Effector CD8-positive, alpha-beta T cell (primary cell): ENCODE results near the gene TMEM171.

Experiments
- DNase-seq: peaks from one replicate; lab custom pipeline; 2025; lab: John Stamatoyannopoulos, UW

TMEM171 gene

GRCh38 chr5:73152411-73153388 is 32.3 kb downstream of the TMEM171 start:
- DNase-seq: no peak

DNA sequence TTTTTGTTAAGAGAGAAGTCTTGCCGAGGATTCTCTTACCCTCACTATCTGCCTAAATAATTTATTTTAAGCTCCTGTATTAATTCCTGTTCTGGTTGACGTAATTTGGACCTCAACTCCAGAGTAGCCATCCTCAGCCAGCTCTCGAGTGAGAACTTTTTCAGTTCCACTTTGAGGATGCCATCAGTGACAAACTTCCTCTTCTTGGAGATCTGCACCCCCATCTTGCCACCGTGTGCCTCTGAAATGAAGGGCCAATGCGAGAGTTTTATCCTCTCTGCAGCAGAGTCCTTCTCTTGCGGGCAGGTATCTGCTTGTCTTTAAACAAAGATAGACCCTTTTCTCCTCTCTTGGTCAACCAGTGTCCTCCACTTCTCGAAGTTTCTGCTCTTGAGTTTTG is 33.1 kb downstream of the TMEM171 start:
- DNase-seq: no peak

DNA sequence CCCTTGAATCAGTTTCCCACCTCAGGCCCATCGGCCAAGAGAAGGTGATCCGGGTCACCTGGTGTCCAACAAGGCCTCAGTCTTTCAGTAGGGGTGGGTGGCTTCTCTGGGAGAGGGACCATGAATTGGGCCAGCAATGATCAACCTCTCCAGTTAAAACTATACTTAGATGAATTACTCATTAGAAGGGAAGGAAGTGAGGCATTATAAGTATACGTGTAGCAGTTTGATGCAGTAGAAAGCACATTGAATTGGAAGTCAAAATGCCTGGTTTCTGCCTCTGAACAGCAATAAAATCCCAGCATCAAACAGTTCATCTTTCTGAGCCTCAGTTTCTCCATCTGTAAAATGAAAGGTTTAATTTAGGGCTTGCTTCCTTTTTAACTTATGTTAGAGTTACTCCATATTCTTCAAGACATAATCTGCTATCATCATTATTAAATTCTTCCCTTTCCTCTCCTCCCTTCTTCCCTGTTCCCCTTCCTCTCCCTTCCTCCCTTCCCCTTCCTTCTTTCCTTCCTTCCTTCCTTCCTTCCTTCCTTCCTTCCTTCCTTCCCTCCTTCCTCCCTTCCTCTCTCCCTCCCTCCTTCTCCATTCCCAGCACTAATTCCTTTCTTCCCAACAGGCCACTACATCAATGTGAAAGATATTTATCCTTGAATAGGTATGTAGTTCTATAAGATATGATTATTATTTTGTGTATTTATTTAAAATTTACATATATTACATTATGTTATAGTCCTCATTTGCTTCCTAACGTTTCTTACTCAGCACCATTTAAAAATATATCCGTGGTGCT is 34.0 kb downstream of the TMEM171 start:
- no peak for DNase-seq

DNA sequence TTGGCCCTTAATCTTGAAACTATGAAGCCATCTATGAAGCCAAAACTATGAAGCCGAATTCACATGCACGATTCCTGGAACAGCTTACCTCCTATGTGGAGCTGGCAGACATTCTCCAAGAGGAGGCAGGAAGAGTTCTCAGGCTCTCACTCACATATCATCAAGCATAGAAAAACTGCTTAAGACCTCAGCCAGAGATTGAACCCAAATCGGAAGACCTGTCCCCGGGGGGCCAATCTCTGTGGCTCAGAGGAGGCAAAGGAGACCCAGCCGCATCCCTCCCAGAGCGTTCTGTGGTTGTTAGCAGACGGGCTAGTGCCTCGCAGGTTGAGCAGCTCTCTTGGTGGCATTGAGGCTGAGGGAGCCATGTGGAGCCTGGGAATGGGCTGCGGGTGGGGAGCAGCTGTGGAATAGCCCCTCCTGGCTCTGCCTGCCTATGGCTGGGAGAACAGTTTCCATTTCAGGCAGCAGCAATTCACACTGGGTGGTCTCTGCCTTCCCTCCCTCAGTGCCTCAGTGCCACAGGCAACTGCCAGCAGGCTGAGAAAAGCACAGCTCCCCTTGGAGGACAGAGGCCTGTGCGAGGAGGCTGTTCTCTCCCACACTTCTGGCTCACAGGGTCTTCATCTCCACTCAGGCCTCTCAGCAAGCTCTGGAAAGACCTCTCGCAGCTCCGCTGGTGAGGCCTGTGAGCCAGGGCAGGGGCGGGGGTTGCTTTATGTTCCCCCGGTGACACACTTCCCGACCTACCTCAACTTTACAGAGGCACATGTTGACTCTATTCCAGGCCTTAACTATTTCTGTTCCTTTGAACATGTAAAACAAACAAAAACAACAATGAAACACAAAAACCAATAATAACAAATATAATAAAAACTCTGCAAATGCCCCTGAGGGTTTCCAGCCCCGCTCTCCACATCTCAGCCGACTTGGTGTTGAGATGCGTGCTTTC is 35.2 kb downstream of the TMEM171 start:
- DNase-seq: no peak

DNA sequence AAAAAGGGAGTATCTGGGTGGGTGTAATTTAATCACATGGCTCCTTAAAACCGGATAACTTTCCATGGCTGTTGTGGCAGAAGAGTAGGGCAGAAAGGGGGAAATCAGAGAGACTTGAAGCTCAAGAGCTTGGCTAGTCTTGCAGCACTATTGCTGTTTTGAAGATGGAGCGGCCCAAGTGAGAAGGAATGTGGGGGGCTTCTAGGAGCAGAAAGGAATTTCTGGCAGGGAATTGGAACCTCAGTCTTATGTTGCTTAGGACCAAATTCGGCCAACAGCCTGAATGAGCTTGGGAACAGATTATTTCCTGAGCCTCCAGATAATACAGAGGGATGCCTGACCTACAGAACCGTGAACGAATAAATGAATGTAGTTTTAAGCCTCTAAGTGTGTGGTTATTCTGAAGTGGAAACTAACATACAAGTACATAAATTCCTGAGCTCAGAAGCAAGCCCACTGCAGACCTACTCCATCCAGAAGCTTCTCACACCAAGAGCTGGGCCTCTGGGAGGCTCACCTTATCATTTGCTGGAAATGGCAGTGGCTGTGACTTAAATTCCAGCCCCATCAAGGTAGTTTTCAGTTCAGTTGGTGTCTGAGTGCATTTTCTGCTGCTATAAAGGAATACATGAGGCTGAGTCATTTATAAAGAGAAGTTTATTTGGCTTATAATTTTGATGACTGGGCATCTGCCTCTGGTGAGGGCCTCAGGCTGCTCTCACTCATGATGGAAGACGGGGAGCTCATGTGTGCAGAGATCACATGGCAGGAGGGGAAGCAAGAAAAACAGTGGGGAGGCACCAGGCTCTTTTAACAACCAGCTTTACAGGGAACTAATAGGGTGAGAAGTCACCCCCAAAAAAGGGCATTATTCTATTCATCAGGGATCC is 37.3 kb downstream of the TMEM171 start:
- no peak for DNase-seq

DNA sequence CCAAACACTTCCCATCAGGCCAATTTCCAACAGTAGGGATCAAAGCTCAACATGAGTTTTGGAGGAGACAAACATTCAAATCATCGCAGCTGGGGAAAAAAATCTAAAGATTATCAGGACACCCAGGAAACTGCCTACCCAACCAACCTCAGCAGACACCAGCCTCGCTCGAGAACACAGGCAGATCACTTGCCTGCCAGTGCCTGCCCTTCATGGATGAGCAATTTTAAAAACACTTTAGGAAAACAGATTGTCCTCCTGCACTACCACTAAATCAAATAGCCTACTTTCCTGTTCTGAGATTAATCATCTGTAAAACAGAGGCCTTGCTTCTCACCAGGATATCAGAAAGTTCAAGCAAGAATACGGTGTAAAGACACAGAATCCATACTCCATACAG is 37.9 kb downstream of the TMEM171 start:
- no peak for DNase-seq

DNA sequence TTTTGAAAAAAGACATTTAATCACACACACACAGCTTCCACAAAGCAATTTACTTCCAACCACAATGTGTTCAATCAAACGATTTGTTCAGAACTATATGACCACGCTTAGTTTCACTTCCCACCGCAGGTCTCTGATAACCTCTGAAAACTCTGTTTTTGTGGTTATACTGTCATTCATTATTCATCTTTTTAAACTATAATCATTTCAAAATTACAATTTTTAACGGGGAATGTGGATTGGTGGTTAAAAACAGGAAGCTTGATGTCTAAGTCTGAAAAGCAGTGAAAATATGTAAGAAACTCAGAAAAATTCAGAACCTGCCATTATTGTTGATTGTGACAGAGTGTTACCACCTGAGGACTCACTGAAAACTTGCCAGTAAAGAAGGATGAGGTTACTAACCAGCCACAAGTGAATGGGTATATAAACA is 39.9 kb downstream of the TMEM171 start:
- peak; percentile 1 for DNase-seq

GRCh38 chr5:73170522-73170921 is 50.1 kb downstream of the TMEM171 start:
- no peak for DNase-seq

DNA sequence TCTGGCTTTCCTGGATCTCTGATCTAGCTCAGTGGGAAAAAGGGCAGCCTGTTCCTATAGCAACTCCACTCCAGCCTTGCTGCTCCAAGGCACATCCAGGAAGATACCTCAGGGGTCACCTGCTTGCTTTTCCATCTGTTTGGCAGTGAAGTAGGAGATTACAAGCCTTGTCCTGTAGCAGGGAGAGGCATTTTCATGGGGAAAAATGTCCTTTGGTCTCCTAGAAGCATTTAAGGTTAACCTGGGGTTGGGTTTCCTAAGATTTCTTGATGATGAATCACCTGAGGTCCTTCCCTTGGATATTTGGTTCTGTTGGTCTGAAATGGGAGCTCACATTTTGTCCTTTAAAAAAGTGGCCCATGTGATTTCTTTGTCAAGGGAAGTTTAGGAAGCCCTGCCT is 51.1 kb downstream of the TMEM171 start:
- no peak for DNase-seq

GRCh38 chr5:73172951-73173350 is 52.6 kb downstream of the TMEM171 start, which contains the start of gene TMEM174:
Gene TMEM174, plus strand, starts transcription at chr5:73173193. Its CDS starts 51 bp downstream, at chr5:73173244.
- DNase-seq: no peak

- DNase-seq: no peak
These were observed 53.9 kb downstream of the TMEM171 start for GRCh38 chr5:73174100-73174815.

DNA sequence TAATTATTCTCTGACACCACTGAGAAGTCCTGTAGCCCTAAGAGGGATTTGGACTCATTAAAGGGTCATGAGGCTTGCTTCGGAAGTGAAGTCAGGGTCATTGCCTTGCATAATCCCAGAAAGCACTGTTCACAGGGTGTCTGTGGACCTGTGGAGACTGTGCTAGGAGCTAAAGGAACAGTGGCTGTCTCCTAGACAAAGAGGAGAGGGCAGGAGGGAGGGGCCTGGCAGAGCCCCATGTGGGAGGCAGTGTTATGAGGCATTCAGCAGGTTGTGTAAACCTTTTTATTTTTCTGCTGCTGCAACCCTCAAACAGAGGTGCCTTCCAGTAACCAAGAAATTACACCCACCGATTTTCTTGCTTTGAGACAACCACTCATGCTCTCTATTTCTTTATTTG is 55.9 kb downstream of the TMEM171 start:
- no peak for DNase-seq

DNA sequence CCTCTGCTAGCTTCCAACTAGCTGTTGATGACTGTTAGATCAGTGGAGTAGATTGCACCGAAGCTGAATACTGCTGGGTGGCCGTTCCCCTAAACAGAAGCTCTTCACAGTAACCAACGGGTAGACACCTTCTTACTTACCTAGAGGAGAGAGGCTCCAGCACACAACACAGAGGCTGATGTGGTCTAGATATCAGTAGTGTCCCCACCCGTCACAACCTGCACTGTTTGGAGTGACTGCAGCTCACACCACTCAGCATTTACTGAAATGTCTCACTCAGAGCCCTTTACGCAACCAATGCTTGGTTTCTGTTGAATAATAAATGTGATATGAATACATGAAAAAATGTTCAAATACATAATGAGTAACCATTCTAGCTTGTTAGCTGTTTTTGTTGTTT is 57.9 kb downstream of the TMEM171 start:
- no peak for DNase-seq

- no peak for DNase-seq
These were observed 59.4 kb downstream of the TMEM171 start for GRCh38 chr5:73179730-73180129.

DNA sequence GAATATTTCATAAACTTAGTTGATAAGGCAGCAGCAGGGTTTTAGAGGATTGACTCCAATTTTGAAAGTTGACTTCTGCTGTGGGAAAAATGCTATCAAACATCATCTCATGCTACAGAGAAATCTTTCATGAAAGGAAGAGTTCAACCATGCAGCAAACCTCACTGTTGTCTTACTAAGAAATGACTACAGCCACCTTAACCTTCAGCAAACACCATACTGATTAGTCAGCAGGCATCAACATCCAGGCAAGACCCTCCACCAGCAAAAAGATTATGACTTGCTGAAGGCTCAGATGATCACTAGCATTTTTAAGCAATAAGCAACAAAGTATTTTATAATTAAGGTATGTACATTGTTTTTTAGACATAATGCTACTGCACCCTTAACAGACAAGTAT is 60.2 kb downstream of the TMEM171 start:
- no peak for DNase-seq
